PC-3 (cell line): ENCODE measurements around the gene EGLN1.

Experiments used
- EZH2 ChIP-seq: fragments of 300-600 bp; sonication (generic); IDR thresholded peaks from one replicate; pipeline ENCODE4 v1.6.1; 2017; ENCODE audit warnings: antibody characterized with exemption, mild to moderate bottlenecking, low read length; ENCODE audit not compliant: unreplicated experiment
- TF ChIP-seq, protein P1 (sequence below): fragments of 300-600 bp; sonication (generic); conservative IDR thresholded peaks from 2 replicates; pipeline ENCODE4 v1.5.1; 2017; ENCODE audit warnings: antibody characterized with exemption, low read depth, mild to moderate bottlenecking, low read length

GRCh38 chr1:231432996-231433395 lies 10.9 kb upstream of the EGLN1 start:
- TF ChIP-seq, protein P1, sequence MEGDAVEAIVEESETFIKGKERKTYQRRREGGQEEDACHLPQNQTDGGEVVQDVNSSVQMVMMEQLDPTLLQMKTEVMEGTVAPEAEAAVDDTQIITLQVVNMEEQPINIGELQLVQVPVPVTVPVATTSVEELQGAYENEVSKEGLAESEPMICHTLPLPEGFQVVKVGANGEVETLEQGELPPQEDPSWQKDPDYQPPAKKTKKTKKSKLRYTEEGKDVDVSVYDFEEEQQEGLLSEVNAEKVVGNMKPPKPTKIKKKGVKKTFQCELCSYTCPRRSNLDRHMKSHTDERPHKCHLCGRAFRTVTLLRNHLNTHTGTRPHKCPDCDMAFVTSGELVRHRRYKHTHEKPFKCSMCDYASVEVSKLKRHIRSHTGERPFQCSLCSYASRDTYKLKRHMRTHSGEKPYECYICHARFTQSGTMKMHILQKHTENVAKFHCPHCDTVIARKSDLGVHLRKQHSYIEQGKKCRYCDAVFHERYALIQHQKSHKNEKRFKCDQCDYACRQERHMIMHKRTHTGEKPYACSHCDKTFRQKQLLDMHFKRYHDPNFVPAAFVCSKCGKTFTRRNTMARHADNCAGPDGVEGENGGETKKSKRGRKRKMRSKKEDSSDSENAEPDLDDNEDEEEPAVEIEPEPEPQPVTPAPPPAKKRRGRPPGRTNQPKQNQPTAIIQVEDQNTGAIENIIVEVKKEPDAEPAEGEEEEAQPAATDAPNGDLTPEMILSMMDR = no peak
- TF ChIP-seq EZH2 = no peak
